Measurements from ENCODE around the gene LRBA.

- TF ChIP-seq POLR2A (IDR thresholded peaks at IDR 0.05) (no peak), CTCF (IDR thresholded peaks at IDR 0.05) (no peak), EP300 (IDR thresholded peaks at IDR 0.05) (no peak)
Measured at GRCh38 chr4:150816491-150816890, 198.6 kb downstream of the LRBA start.

Data from stomach (tissue), 4 donors.